Chondrocyte (in vitro differentiated cells): Measurements from ENCODE around the gene NAPA. TPM values are rescaled to one million over a fixed set of nuclear protein-coding genes. Genes with fewer than 3 reads are reported as not detected.

Experiments used
- DNase-seq: peaks from one replicate; pipeline ENCODE4 v3.0.0; 2021; ENCODE audit warnings: mixed read lengths, low spot score
- H3K27ac Mint-ChIP-seq: one replicate; pipeline ENCODE4 v1.8.0; 2021; ENCODE audit warnings: mild to moderate bottlenecking, moderate library complexity, mixed read lengths; ENCODE audit not compliant: unreplicated experiment
- H3K27me3 Mint-ChIP-seq: 2 replicates; pipeline ENCODE4 v1.8.0; 2021; ENCODE audit warnings: low read depth, mixed read lengths
- H3K36me3 Mint-ChIP-seq: 2 replicates; pipeline ENCODE4 v1.8.0; 2021; ENCODE audit warnings: low read depth, mixed read lengths
- H3K4me1 Mint-ChIP-seq: 2 replicates; pipeline ENCODE4 v1.8.0; 2021; ENCODE audit warnings: low read depth, mild to moderate bottlenecking, mixed read lengths
- H3K4me3 Mint-ChIP-seq: one replicate; pipeline ENCODE4 v1.8.0; 2021; ENCODE audit warnings: mild to moderate bottlenecking, moderate library complexity, mixed read lengths; ENCODE audit not compliant: unreplicated experiment
- H3K9me3 Mint-ChIP-seq: 2 replicates; pipeline ENCODE4 v1.8.0; 2021; ENCODE audit warnings: low read depth, mixed read lengths
- total RNA-seq: library from RNA; stranded (reverse); gene quantifications from 3 replicates; pipeline ENCODE4 v1.2.1, GENCODE V29; 2021
- TF ChIP-seq, protein P1 (sequence below): fragments of 200-600 bp; sonication (generic); IDR thresholded peaks from 2 replicates; pipeline ENCODE4 v1.5.0; 2021; ENCODE audit warnings: antibody characterized with exemption, mild to moderate bottlenecking, moderate library complexity

NAPA gene
- total RNA-seq, 1 donor from 2014 or later, result 88.8 TPM

DNA sequence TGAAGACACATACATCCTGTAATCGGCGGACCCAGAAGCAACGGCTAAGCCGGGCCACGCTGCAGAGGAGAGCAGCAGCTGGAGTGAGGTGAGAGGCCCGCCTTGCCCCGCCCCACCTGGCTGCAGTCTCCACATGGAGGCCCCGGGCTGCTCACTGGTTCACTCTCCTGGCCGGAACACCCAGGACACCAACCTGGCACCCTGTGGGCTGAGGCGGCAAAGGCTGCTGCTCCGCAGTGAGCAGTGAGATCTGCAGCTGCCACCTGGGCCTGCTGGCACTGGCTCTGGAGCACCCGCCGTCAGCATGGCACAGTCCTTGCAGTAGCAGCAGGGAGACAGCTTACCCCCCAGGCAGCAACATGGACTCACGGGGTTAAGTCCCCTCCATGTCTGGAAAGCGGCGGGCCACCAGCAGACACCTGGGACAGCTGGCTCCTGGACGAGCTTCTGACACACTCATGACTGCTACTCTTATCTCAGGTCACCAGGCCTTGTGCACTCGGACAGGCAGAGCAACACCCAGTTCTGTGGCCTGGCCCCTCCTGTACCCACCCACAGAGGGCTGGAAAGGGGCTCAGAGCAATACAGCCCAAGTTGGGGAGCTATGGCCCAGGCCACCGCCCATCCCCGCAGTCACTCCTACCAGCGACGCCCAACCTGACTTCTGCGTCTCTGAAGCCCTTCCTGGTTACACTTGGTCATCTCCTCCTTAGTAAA is 17.7 kb downstream of the NAPA start:
- DNase-seq, result peak; percentile 90
- H3K27me3 Mint-ChIP-seq, result no peaks in the 10 kb centered on the region

DNA sequence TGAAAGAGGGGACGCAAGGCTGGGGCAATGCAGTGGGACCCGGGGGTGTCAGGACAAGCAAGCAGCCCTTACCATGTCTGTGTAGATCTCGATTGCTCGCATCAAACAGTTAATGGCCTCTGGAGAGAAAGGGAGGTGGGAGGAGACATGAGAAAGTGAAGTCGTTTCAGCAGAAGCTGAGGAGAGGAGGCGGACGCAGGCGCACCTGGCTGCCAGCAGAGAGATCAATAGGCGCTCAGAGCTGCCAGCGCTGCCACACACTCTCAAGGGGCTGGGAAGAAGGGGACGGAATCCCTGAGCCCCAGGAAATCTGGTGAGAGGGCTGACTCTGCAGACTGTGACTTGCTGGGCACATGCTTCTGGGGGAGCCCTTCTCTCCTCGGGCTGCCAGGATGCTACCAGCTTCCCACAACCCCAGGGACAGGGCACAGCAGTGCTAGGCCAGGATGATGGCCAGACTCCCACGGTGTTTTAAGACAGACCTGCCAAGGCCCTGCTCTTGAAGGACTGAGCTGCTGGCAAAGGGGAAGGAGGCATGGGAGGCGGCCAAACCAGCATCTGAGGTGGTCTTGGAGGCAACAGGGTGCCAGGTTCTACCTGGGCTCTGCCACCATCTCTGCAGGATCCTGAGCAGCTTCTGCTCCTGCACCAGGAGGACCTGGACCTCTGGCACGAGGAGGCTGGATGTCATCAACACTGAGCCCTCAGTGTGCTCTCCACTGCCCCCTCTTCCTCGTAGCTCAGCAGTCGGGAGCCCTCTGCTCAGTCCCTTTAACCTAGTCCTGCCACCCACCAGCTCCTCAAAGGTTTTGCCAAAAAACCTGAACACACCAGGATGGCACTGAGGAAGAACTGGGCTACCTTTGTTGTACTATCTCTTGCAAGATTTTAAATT is 19.1 kb downstream of the NAPA start:
- Mint-ChIP-seq H3K36me3 (peaks cover 2% of the 10 kb centered on the region), H3K9me3 (no peaks in the 10 kb centered on the region), H3K27ac (no peak overlapping the region), H3K4me1 (no peaks in the 10 kb centered on the region), H3K27me3 (no peaks in the 10 kb centered on the region), H3K4me3 (no peak overlapping the region)
- DNase-seq, result no peak
- TF ChIP-seq, protein P1, sequence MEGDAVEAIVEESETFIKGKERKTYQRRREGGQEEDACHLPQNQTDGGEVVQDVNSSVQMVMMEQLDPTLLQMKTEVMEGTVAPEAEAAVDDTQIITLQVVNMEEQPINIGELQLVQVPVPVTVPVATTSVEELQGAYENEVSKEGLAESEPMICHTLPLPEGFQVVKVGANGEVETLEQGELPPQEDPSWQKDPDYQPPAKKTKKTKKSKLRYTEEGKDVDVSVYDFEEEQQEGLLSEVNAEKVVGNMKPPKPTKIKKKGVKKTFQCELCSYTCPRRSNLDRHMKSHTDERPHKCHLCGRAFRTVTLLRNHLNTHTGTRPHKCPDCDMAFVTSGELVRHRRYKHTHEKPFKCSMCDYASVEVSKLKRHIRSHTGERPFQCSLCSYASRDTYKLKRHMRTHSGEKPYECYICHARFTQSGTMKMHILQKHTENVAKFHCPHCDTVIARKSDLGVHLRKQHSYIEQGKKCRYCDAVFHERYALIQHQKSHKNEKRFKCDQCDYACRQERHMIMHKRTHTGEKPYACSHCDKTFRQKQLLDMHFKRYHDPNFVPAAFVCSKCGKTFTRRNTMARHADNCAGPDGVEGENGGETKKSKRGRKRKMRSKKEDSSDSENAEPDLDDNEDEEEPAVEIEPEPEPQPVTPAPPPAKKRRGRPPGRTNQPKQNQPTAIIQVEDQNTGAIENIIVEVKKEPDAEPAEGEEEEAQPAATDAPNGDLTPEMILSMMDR, result no peak

More for the DNA sequence above, 17.7 kb downstream of the NAPA start:
- H3K4me1 Mint-ChIP-seq, result no peaks in the 10 kb centered on the region
- H3K36me3 Mint-ChIP-seq, result peaks cover 7% of the 10 kb centered on the region
- H3K4me3 Mint-ChIP-seq, result no peak overlapping the region
- no peak overlapping the region for H3K27ac Mint-ChIP-seq
- H3K9me3 Mint-ChIP-seq, result no peaks in the 10 kb centered on the region
- TF ChIP-seq, protein P1, result no peak

DNA sequence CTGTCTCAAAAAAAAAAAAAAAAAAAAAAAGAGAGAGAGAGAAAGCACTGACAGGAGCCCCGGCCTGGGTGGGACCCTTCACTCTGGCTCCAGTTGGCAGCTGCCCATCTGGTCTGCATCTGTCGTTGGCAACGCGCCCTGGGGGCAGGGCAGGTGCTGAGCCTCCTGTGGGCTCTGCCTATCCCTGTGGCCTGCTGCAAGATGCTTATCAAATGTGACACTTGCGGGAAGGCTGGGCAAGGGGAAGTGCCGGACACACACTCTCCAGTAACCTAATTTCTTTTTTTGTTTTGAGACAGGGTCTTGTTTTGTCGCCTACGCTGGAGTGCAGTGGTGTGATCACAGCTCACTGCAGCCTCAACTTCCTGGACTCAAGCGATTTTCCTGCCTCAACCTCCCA is 20.1 kb downstream of the NAPA start:
- Mint-ChIP-seq H3K4me1 (no peaks in the 10 kb centered on the region), H3K9me3 (no peaks in the 10 kb centered on the region), H3K27me3 (no peaks in the 10 kb centered on the region), H3K36me3 (peaks cover 6% of the 10 kb centered on the region), H3K27ac (no peak overlapping the region), H3K4me3 (no peak overlapping the region)
- TF ChIP-seq, protein P1, result no peak
- DNase-seq, result no peak

DNA sequence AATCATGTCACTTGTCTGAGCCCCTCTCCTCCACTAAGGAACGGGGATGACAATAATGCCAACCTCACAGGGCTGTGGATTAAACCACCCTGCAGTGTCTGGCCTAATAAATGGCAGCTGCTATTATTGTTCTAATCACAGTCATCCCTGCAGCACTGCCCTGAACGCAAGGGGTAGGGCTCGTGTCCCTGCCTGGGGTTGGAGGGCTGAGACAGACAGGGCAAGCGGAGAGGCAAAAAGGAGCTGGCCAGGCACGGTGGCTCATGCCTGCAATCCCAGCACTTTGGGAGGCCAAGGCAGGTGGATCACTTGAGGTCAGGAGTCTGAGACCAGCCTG is 20.7 kb downstream of the NAPA start:
- DNase-seq, result no peak
- Mint-ChIP-seq H3K9me3 (no peaks in the 10 kb centered on the region), H3K4me1 (no peaks in the 10 kb centered on the region), H3K36me3 (peaks cover 6% of the 10 kb centered on the region), H3K4me3 (no peak overlapping the region), H3K27ac (peak overlapping the region; percentile 27), H3K27me3 (no peaks in the 10 kb centered on the region)
- TF ChIP-seq, protein P1, result no peak

DNA sequence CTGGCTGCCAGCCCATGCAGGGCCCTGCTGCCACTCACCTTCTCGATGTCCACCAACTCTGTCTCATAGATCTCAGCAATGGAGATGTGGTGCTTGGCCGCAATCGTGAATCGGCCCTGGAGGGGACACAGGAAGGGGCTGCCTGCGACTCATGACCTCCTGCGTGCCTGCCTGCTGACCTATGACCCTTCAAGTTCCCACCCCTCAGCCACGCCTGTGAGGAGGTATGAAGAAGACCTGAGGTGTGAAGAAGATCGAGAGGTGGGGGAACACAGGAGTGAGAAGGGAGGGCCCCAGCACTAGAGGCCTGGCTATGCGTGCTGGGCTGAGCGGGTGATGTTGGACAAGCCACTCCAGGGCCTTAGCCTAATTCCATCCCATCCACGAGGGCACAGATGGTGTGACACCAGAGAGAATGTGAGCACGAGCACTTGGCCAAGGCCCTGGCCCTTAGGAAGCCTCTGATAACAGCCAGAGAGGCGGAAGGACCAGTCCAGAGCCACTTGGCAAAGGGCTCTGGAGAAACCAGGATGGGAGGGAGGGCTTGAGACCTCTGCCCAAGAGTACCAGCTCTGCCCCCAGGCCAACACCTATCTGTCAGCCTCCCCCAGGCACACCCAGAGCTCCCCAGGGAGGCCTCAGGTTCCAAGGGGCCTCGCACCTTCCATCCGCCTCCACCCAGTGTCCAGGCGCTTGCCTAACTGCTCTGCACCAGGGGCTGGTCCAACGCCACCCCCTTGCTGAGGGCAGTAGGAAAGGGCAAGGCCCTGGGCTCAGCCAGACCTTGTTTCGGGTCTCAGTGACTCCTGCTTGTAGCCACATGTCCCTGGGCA is 21.3 kb downstream of the NAPA start:
- Mint-ChIP-seq H3K36me3 (peaks cover 6% of the 10 kb centered on the region), H3K9me3 (no peaks in the 10 kb centered on the region), H3K27me3 (no peaks in the 10 kb centered on the region), H3K4me1 (no peaks in the 10 kb centered on the region), H3K4me3 (no peak overlapping the region), H3K27ac (peak overlapping the region; percentile 57)
- TF ChIP-seq, protein P1, result no peak
- DNase-seq, result no peak
